Sigmoid colon (tissue), 7 donors: ENCODE measurements around the gene LAMB1. TPM values are rescaled to one million over a fixed set of nuclear protein-coding genes. Genes with fewer than 3 reads are reported as not detected.

Experiments used
- DNase-seq: peaks from one replicate; pipeline ENCODE4 v3.0.0-alpha.2; 2019
- H3K27ac ChIP-seq, 4 donors: fragments of 200-600 bp; sonication (generic); one replicate each; pipeline ENCODE4 v1.5.1; 2016 to 2019; ENCODE audit warnings: mild to moderate bottlenecking in 1 of 4
- H3K27me3 ChIP-seq, 3 donors: fragments of 200-600 bp; sonication (generic); one replicate each; pipeline ENCODE4 v1.5.1; 2019; ENCODE audit warnings: mild to moderate bottlenecking in 1 of 3
- H3K36me3 ChIP-seq, 4 donors: fragments of 200-600 bp; sonication (generic); one replicate each; pipeline ENCODE4 v1.5.1; 2016 to 2019
- H3K4me1 ChIP-seq, 4 donors: fragments of 200-600 bp; sonication (generic); one replicate each; pipeline ENCODE4 v1.5.1; 2017 to 2019
- H3K4me3 ChIP-seq, 4 donors: fragments of 200-600 bp; sonication (generic); one replicate each; pipeline ENCODE4 v1.5.1; 2017 to 2019; ENCODE audit warnings: mild to moderate bottlenecking in 2 of 4, moderate library complexity in 1 of 4
- H3K9me3 ChIP-seq, 4 donors: fragments of 200-600 bp in 3 of 4; sonication (generic) in 3 of 4; one replicate each; pipeline versions ENCODE4 v1.5.1 to v1.6.1; 2013 to 2019
- CTCF ChIP-seq, 4 experiments: fragments of 450-650 bp in 3 of 4; fragments of 200-600 bp in 1 of 4; IDR thresholded peaks; one replicate each; pipeline ENCODE4 v1.5.1; 2016 to 2019; ENCODE audit warnings: antibody characterized with exemption in 4 of 4, mild to moderate bottlenecking in 3 of 4, moderate library complexity in 2 of 4
- EP300 ChIP-seq, 4 donors: sonication (generic); formaldehyde crosslinking; IDR thresholded peaks; one replicate each; pipeline ENCODE4 v1.6.1; 2017; ENCODE audit warnings: antibody characterized with exemption in 4 of 4
- POLR2A ChIP-seq, 2 donors: fragments of 450-650 bp; IDR thresholded peaks; one replicate each; pipeline ENCODE4 v1.6.1; 2016; ENCODE audit warnings: antibody characterized with exemption in 2 of 2, mild to moderate bottlenecking in 2 of 2, moderate library complexity in 2 of 2
- POLR2AphosphoS5 ChIP-seq, 4 donors: sonication (generic); formaldehyde crosslinking; IDR thresholded peaks; one replicate each; pipeline ENCODE4 v1.6.1; 2017; ENCODE audit warnings: antibody characterized with exemption in 4 of 4
- WGBS, 2 donors: extraction: QIAGEN DNeasy Blood & Tissue Kit; methylation state at CpG; one replicate each; pipeline ENCODE4 v1.1.7; 2013; 5-methylcytosine and 5-hydroxymethylcytosine counted together
- intact Hi-C: fragments of 100-400 bp; cut with DNase I; formaldehyde crosslinking; loops from one replicate; pipeline ENCODE4 v1.15.1; 2023
- polyA plus RNA-seq, 3 donors: library from polyadenylated mRNA; stranded (reverse); fragments of 200-250 nt; gene quantifications; one replicate each; pipeline ENCODE4 v1.2.3, GENCODE V29; 2013
- small RNA-seq, 3 donors: library from RNA; depleted of rRNA; stranded (forward); fragments of <200 nt; gene quantifications; one replicate each; pipeline ENCODE3, GENCODE V24; 2016
- total RNA-seq, 4 donors: library from RNA; depleted of rRNA; stranded (reverse); fragments of >200 nt; gene quantifications; one replicate each; pipeline ENCODE4 v1.1.0, GENCODE V29; 2016
- donor health status: healthy with polysubstance abuse.
- donor health status: Bipolar disorder and iron deficiency.
- donor health status: healthy.

LAMB1 gene
- total and polyA plus RNA-seq, 7 donors: 16.9 to 246 (median 161) TPM

- H3K27ac ChIP-seq: peak overlapping the region in 3 of 4 donors; percentile 46 to 62 (median 60)
- H3K36me3 ChIP-seq: no peaks in the 10 kb centered on the region
- H3K4me3 ChIP-seq: no peak overlapping the region
- no peaks in the 10 kb centered on the region for H3K9me3 ChIP-seq
- 59 to 82% methylated on average over 2 of the region's 2 CpGs for WGBS, 2 donors
- TF ChIP-seq POLR2AphosphoS5 (IDR thresholded peaks at IDR 0.05) (no peak), EP300 (IDR thresholded peaks at IDR 0.05) (no peak), CTCF (IDR thresholded peaks at IDR 0.05) (no peak), POLR2A (IDR thresholded peaks at IDR 0.05) (no peak)
- peaks cover 0 to 12% (median 6%) of the 10 kb centered on the region in 4 donors for H3K4me1 ChIP-seq
- H3K27me3 ChIP-seq: no peaks in the 10 kb centered on the region
- intact Hi-C loops: loop anchor here (1.0 to 10.0 kb wide), 3 partner anchors 97 to 1709 kb away; no protein-coding TSS in a partner anchor
- no peak for DNase-seq
These were observed 128.8 kb downstream of the LAMB1 start for GRCh38 chr7:107874111-107874510.

Small RNA genes within 50 kb of the gene (small RNA-seq; reads per million reads assigned to genes)
- gene RF00012: 0 reads per million in 3 donors

Other genes with a start within 250 kb of the LAMB1 start
- 10 to 100 TPM in 1 of 4 donors, 1 to 10 TPM in 3; 4.8 to 12.0 (median 7.6) TPM for gene SLC26A3, start 199.9 kb downstream of the LAMB1 start, total RNA-seq
- gene SLC26A3, start 199.9 kb downstream of the LAMB1 start, polyA plus RNA-seq: 1,000 to 10,000 TPM in 1 of 3 donors, 100 to 1,000 TPM in 2; 326 to 1,079 (median 751) TPM
- 100 to 1,000 TPM in 3 of 4 donors, 10 to 100 TPM in 1; 97.2 to 446 (median 124) TPM for gene DLD, start 112.0 kb downstream of the LAMB1 start, total RNA-seq
- gene DLD, start 112.0 kb downstream of the LAMB1 start, polyA plus RNA-seq: 100 to 1,000 TPM in 2 of 3 donors, 10 to 100 TPM in 1; 82.3 to 127 (median 111) TPM
- 1 to 10 TPM in 1 of 4 donors, under 1 TPM in 1, not detected in 2; 0.14 to 2.0 TPM for gene LAMB4, start 127.2 kb upstream of the LAMB1 start, total RNA-seq
- gene LAMB4, start 127.2 kb upstream of the LAMB1 start, polyA plus RNA-seq: under 1 TPM in 1 of 3 donors, not detected in 2; 0.04 TPM